GM19328 (cell line): ENCODE data around the gene GRK3.
"Not testable (repeated sequence)": the region's sequence is repeated elsewhere in the genome, so short reads cannot be mapped to it uniquely, and the experiment has no call there.

ENCODE experiments used
- ATAC-seq: cut with Tn5 transposase; IDR thresholded peaks from one replicate; pipeline ENCODE4 v1.9.1; 2021; ENCODE audit warnings: mild to moderate bottlenecking, moderate library complexity; ENCODE audit not compliant: unreplicated experiment

Gene GRK3

GRCh38 chr22:25564320-25564978, at the start of gene GRK3:
TSS of gene GRK3 (plus strand) at chr22:25564675. CDS start at chr22:25565041, 366 bp downstream.
- no peak for ATAC-seq

- ATAC-seq, result no peak
Measured at GRCh38 chr22:25518000-25518663, 46.3 kb upstream of the GRK3 start.

- no peak for ATAC-seq
Measured at GRCh38 chr22:25525376-25525775, 39.1 kb upstream of the GRK3 start.

- not testable (repeated sequence) for ATAC-seq
Measured at GRCh38 chr22:25525804-25526584, 38.5 kb upstream of the GRK3 start.

GRCh38 chr22:25527016-25527415, 37.5 kb upstream of the GRK3 start:
- ATAC-seq, result not testable (repeated sequence)

- ATAC-seq, result not testable (repeated sequence)
Measured at GRCh38 chr22:25528068-25528467, 36.4 kb upstream of the GRK3 start.

GRCh38 chr22:25529059-25529458, 35.4 kb upstream of the GRK3 start:
- not testable (repeated sequence) for ATAC-seq

GRCh38 chr22:25529541-25530137, 34.8 kb upstream of the GRK3 start:
- not testable (repeated sequence) for ATAC-seq

- not testable (repeated sequence) for ATAC-seq
Measured at GRCh38 chr22:25531677-25532076, 32.8 kb upstream of the GRK3 start.

GRCh38 chr22:25534724-25535123, 29.8 kb upstream of the GRK3 start:
- ATAC-seq, result no peak

- no peak for ATAC-seq
Measured at GRCh38 chr22:25536589-25536988, 27.9 kb upstream of the GRK3 start.

GRCh38 chr22:25540166-25540907, 24.1 kb upstream of the GRK3 start:
- no peak for ATAC-seq

- no peak for ATAC-seq
Measured at GRCh38 chr22:25540908-25541660, 23.4 kb upstream of the GRK3 start.

- ATAC-seq, result no peak
Measured at GRCh38 chr22:25542191-25542590, 22.3 kb upstream of the GRK3 start.

GRCh38 chr22:25542720-25543402, 21.6 kb upstream of the GRK3 start:
- ATAC-seq, result no peak

GRCh38 chr22:25545146-25545545, 19.3 kb upstream of the GRK3 start:
- no peak for ATAC-seq

GRCh38 chr22:25545672-25546071, 18.8 kb upstream of the GRK3 start:
- no peak for ATAC-seq

- no peak for ATAC-seq
Measured at GRCh38 chr22:25546242-25546641, 18.2 kb upstream of the GRK3 start.

- no peak for ATAC-seq
Measured at GRCh38 chr22:25546751-25547150, 17.7 kb upstream of the GRK3 start.
